GOT3 (cell line): ENCODE results near the gene SCNN1A.
"Not testable (repeated sequence)": the region's sequence is repeated elsewhere in the genome, so short reads cannot be mapped to it uniquely, and the experiment has no call there.

ENCODE experiments used
- DNase-seq: peaks from one replicate; lab custom pipeline; 2025; ENCODE audit warnings: mixed read lengths; lab: John Stamatoyannopoulos, UW

SCNN1A gene

GRCh38 chr12:6347367-6348338, 27.7 kb downstream of the SCNN1A start:
- no peak for DNase-seq

- no peak for DNase-seq
Observed at GRCh38 chr12:6346942-6347341, 28.4 kb downstream of the SCNN1A start.

DNA sequence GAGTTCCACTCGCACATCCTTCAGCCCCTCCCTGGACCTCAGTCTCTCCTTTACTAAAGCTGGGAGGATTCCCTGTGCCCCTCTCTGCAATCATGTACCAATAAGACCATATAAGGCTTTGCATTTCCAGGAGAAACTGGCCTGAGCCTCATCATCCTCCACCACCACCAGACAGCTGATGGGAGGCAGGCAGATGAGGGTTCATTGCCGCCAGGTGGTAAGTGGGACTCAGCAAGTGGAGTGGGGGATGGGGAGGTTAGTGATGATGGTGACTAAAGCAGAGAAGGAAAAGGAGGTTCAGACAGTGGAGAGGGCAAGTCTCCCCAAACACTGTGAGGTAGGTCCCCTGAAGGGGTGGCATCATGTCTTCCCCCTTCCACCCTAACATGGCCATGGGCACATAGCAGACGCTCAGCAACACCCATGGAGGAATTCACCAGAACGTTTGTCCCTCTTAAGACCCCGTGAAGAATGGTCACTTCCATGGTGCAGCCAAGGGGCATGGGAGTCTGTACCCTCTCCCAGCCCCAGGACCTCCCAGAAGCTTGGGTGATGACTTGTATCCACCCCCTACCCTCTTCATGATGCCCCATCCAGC, 29.0 kb downstream of the SCNN1A start:
- no peak for DNase-seq

DNA sequence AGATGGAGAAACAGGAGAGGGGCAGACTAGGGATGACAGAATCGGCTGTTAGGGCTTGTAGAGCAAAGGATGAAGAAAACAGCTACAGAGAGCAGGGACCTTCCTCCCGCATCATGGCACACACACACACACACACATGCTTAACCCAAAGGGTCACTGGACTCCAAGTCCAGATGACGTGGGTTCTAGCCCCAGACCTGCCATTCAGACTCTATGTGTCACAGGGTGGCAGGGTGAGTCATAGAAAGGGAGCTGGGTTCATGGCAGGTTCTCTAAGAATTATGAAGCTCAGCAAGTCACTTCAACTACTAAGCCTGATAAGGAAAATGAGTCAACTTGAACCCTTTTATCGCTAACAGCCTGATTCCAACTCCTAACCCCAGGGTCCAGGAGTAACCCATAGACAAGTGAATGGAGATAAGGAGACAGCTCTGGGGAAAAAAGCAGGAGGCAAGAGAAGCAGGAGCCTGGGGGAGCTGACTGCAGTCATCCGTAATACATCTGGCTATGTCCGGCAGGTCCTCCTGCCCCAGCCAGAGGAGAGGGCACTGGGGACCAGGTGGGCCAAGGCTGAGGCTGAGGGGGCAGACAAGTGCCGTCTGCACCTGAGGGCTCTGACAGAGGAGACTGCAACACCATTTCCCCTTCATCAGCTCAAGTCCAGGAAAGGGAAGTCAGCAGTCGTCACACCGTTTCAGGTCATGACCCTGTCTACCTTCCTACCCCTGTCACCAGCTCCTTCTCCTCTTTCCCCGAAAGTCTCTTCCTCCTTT, 29.9 kb downstream of the SCNN1A start:
- DNase-seq, result no peak

- DNase-seq, result not testable (repeated sequence)
Observed at GRCh38 chr12:6344101-6344660, 31.2 kb downstream of the SCNN1A start.

DNA sequence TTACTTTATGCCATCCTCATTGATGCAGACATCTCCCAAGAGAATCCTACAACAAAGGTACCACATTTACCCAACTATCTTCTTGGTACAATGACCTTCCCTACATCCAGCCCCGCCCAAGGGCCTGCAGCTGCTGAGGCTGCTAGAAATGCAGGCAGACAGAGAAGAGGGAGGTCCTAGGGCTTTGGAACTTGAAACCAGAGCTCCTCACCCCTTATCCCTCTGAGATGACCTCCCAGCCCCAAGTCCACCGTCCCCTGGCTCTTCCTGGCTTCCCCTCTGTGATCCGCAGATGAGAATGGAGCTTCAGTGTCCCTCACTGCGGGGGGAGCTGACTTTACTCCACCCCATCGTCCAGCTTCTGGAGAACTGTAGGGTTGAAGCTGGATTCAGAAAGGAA, 31.8 kb downstream of the SCNN1A start:
- no peak for DNase-seq

DNA sequence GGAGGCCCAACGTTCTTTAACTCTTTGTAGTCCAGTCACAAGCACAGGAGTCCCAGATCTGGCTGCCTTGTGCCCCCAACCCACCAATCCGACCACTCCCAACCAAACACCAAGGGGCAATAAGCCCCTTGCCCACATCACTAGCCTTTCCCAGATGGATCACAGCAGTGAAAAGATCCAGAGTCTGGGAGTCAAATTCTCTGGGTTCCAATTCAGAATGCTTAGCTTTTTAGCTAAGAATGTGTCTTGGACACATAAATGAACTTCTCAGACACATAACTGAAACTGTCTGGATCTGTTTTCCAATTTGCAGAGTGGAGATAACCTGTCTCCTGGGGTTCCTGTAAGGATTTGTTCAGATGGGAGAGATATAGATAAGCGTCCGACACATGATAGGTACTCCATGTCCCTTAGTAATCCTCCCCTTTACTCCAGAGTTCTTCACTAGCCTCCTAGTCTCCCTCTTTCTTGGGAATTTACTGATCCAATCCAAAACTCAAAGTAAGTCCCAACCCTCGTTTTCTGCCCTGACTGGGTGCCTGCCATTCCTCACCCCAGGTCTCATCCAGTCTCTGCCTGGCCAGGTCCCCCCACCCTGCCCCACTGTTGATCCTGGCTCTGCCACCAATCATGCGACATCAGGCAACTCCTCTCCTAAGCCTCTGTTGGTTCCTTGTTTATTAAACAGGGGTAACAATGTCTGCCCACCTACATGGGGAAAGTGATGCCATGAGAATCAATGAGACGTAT, 33.0 kb downstream of the SCNN1A start:
- no peak for DNase-seq

DNA sequence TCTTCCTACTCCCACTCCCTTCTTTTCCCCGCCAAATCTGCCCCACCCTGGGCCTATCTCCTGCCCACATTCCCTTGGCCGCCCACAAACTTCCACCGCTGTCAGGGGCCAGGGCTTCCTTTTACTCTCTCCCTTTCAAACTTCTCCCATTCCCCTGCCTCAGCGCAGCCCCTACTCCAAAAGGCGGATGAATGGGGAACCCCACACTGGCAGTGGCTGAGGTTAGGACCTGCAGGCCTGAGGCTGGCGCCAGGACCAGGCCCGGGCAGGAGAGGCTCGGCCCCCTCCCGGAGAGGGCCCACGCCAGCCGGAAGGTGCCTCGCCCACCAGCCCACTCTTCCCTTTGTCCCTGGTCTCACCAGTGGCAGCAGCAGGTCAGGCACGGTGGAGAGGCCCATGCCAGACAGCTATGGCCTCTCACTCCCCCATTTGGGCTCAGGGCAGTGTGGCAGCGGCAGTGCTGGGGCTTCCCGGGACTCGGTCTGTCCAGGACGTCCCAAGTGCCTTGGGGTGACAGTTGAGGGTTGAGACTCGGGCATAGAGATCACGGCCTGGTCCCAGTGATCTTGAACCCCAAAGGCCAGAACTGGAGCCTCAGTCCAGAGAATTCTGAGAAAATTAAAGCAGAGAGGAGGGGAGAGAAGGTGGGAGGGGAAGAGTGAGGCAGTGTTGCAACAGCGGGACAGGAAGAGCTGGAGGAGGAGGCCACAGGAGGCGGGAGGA, 33.8 kb downstream of the SCNN1A start, which contains the start of gene TNFRSF1A:
Gene TNFRSF1A (minus strand): TSS at position 660 of the 723 bp plus-strand sequence. CDS start 262 bp downstream, at position 398.
- DNase-seq, result no peak

DNA sequence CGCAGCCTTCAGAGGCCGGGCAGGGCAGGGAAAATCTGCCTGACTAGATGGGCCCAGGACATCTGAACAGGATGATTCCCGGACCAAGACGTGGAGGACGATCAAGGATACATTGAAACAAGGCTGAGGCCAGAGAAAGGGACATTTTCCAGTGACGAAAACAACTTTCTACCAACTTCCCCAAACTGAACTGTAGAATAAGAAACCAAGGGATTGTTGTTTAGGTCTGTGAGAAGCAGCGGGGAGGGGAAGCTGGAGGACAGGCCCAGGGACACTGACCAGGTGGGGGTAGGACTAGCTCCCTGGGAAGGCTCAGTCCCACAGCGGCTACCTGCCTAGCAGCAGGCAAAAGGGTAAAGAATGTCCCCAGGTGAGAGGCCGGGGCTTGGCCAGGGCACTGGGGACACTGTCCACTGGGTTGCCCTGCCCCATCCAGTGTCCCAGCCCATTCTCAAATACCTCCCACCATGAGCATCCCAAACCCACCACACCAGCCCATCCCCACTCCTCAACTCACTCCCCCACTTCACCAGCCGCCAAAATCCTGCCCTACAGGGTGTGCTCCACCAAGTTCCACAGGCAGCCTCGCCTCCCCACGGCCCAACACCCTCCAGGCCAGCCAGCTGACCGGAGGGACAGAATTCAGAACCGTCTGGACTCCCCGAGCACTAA, 34.5 kb downstream of the SCNN1A start:
- DNase-seq, result no peak

DNA sequence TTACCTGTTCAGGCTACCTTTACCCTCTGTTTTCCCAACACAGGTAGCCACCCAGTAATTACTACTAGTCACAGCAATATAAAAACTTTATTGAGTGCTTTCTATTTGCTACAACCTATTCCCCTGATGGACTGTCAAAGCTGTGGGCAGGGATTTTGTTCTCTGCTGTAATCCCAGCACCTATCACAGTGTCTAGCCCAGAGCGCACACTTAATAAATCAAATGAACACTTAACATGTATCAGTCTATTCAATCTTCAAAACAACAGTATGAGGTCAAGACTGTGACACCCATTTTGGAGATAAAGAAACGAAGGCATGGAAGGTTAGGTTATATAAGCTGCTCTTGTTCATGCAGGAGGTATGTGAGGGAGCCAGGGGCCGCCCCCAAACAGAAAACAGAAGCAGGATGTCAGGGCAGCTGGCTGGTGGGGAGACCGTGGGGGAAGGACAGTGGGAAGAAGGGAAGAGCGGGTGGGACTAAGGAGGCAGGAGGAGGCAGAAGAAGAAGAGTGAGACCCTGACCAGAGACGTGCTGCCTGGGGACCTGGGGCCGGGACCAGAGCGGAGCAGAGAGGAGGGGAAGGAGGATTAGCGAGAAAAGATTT, 35.2 kb downstream of the SCNN1A start:
- no peak for DNase-seq

DNA sequence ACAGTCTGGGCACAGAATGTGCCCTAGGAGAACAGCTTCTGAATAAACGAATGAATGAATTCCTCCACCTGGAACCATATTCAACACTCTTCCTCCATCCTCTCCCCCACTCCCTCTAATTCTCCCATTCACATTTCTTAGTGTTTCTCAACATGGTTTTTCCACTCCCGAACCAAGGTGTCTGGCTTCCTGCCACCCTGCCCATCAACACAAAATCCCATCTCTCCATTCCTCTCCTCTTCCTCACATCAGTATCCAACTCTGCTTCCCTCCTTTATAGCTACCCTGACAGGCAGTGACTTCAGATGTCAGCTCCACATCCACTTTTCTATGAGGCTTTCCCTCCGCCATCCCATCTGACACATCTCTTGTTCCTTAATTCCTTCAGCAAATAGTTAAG, 36.4 kb downstream of the SCNN1A start:
- no peak for DNase-seq

GRCh38 chr12:6338536-6338935, 36.8 kb downstream of the SCNN1A start:
- not testable (repeated sequence) for DNase-seq

DNA sequence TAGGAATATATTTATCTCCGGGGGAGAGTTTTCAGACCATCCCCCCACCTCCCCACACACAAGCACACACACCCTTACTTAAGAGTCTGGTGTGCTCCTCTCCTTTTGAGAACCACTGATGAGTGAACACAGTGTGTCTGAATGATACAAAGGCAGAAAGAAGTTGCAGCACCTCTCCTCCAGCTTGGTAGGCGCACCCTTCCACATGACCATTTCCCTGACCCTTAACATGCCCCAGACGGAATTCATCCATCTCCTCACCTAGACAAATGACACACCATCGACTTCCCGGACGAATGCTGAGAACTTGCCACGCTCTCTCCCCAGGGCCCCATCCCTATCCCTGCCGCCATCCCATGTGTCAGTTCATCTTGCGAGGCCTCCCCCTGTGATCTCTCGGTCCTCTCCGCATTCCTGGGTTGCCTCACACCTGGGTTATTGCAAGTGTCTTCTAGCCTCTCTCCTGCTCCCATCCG, 37.4 kb downstream of the SCNN1A start:
- DNase-seq, result no peak

GRCh38 chr12:6336889-6337853, 38.2 kb downstream of the SCNN1A start:
- no peak for DNase-seq

GRCh38 chr12:6336079-6336888, 39.1 kb downstream of the SCNN1A start:
- DNase-seq, result peak; percentile 94

GRCh38 chr12:6335451-6336078, 39.8 kb downstream of the SCNN1A start:
- DNase-seq, result peak; percentile 44

- no peak for DNase-seq
Observed at GRCh38 chr12:6334940-6335450, 40.4 kb downstream of the SCNN1A start.
